Liver (tissue), 9 donors: ENCODE data around the gene ASIC3. TPM values are rescaled to one million over a fixed set of nuclear protein-coding genes. Genes with fewer than 3 reads are reported as not detected.

Source experiments
- DNase-seq: peaks from one replicate; pipeline ENCODE4 v3.0.0-alpha.2; 2017; ENCODE audit warnings: low spot score
- H3K27ac ChIP-seq, 2 donors: one replicate each; pipeline ENCODE4 v1.7.0; 2013; ENCODE audit warnings: inconsistent platforms in 2 of 2, low read length in 2 of 2, control low read depth in 1 of 2, low read depth in 1 of 2, mild to moderate bottlenecking in 1 of 2
- H3K27me3 ChIP-seq, 4 donors: one replicate each; pipeline versions ENCODE4 v1.6.1 to v1.7.0; 2013; ENCODE audit warnings: low read length in 3 of 4, inconsistent platforms in 1 of 4, mild to moderate bottlenecking in 1 of 4, moderate library complexity in 1 of 4; ENCODE audit not compliant: control insufficient read depth in 4 of 4, insufficient read depth in 4 of 4
- H3K36me3 ChIP-seq, 4 donors: one replicate each; pipeline versions ENCODE4 v1.6.1 to v1.7.0; 2013; ENCODE audit warnings: low read length in 3 of 4, mild to moderate bottlenecking in 3 of 4, low read depth in 1 of 4, moderate library complexity in 1 of 4; ENCODE audit not compliant: control insufficient read depth in 4 of 4, insufficient read depth in 3 of 4
- H3K4me1 ChIP-seq, 4 donors: one replicate each; pipeline versions ENCODE4 v1.6.1 to v1.7.0; 2013; ENCODE audit warnings: low read length in 3 of 4, mild to moderate bottlenecking in 3 of 4, moderate library complexity in 1 of 4; ENCODE audit not compliant: control insufficient read depth in 4 of 4, insufficient read depth in 4 of 4
- H3K4me3 ChIP-seq, 3 donors: one replicate each; pipeline versions ENCODE4 v1.6.1 to v1.7.0; 2013; ENCODE audit warnings: low read length in 3 of 3, control low read depth in 1 of 3, low read depth in 1 of 3, mild to moderate bottlenecking in 1 of 3
- H3K9ac ChIP-seq, 2 donors: one replicate each; pipeline ENCODE4 v1.7.0; 2013; ENCODE audit warnings: low read length in 2 of 2, mild to moderate bottlenecking in 2 of 2, moderate library complexity in 2 of 2, control low read depth in 1 of 2, low read depth in 1 of 2
- H3K9me3 ChIP-seq, 4 donors: one replicate each; pipeline versions ENCODE4 v1.6.1 to v1.7.0; 2013; ENCODE audit warnings: low read length in 3 of 4; ENCODE audit not compliant: control insufficient read depth in 4 of 4
- ATF3 ChIP-seq: IDR thresholded peaks from 2 replicates; pipeline ENCODE4 v1.6.1; 2016; ENCODE audit warnings: antibody characterized with exemption
- CTCF ChIP-seq: fragments of 150-350 bp; IDR thresholded peaks from 2 replicates; pipeline ENCODE4 v1.5.1; 2017; ENCODE audit warnings: improper control_type of control experiment, low read depth, low read length; ENCODE audit not compliant: missing input control
- EGR1 ChIP-seq, 2 donors: IDR thresholded peaks; 2 replicates each; pipeline ENCODE4 v1.6.1; 2016 to 2018; ENCODE audit warnings: antibody characterized with exemption in 2 of 2, low read depth in 2 of 2
- FOXA1 ChIP-seq: IDR thresholded peaks from 2 replicates; pipeline ENCODE4 v1.6.1; 2016; ENCODE audit warnings: antibody characterized with exemption
- FOXA2 ChIP-seq: IDR thresholded peaks from 2 replicates; pipeline ENCODE4 v1.6.1; 2016; ENCODE audit warnings: antibody characterized with exemption
- GABPA ChIP-seq, 2 donors: IDR thresholded peaks in 1 of 2; conservative IDR thresholded peaks in 1 of 2; 2 replicates each; pipeline ENCODE4 v1.6.1; 2016; ENCODE audit warnings: antibody characterized with exemption in 2 of 2, mild to moderate bottlenecking in 1 of 2, moderate library complexity in 1 of 2
- HNF4A ChIP-seq, 2 donors: conservative IDR thresholded peaks; 2 replicates each; pipeline ENCODE4 v1.6.1; 2016; ENCODE audit warnings: antibody characterized with exemption in 2 of 2, mild to moderate bottlenecking in 2 of 2
- HNF4G ChIP-seq: IDR thresholded peaks from 2 replicates; pipeline ENCODE4 v1.6.1; 2016; ENCODE audit warnings: antibody characterized with exemption
- JUND ChIP-seq, 2 donors: IDR thresholded peaks; 2 replicates each; pipeline ENCODE4 v1.6.1; 2016; ENCODE audit warnings: antibody characterized with exemption in 2 of 2
- MAX ChIP-seq: IDR thresholded peaks from 2 replicates; pipeline ENCODE4 v1.6.1; 2016; ENCODE audit warnings: antibody characterized with exemption
- NR2F2 ChIP-seq: IDR thresholded peaks from 2 replicates; pipeline ENCODE4 v1.6.1; 2016; ENCODE audit warnings: antibody characterized with exemption
- RAD21 ChIP-seq, 2 donors: IDR thresholded peaks; 2 replicates each; pipeline ENCODE4 v1.6.1; 2016; ENCODE audit warnings: antibody characterized with exemption in 2 of 2, mild to moderate bottlenecking in 2 of 2
- REST ChIP-seq: IDR thresholded peaks from 2 replicates; pipeline ENCODE4 v1.6.1; 2016; ENCODE audit warnings: antibody characterized with exemption, mild to moderate bottlenecking
- RXRA ChIP-seq, 2 donors: IDR thresholded peaks; 2 replicates each; pipeline ENCODE4 v1.6.1; 2017 to 2018; ENCODE audit warnings: antibody characterized with exemption in 2 of 2, mild to moderate bottlenecking in 1 of 2
- SP1 ChIP-seq: IDR thresholded peaks from 2 replicates; pipeline ENCODE4 v1.6.1; 2018; ENCODE audit warnings: antibody characterized with exemption, mild to moderate bottlenecking
- TAF1 ChIP-seq: conservative IDR thresholded peaks from 2 replicates; pipeline ENCODE4 v1.6.1; 2016; ENCODE audit warnings: antibody characterized with exemption, mild to moderate bottlenecking
- YY1 ChIP-seq: IDR thresholded peaks from 2 replicates; pipeline ENCODE4 v1.6.1; 2016; ENCODE audit warnings: antibody characterized with exemption, mild to moderate bottlenecking
- ZBTB33 ChIP-seq: IDR thresholded peaks from 2 replicates; pipeline ENCODE4 v1.6.1; 2016; ENCODE audit warnings: antibody characterized with exemption
- WGBS: extraction: QIAGEN DNeasy Blood & Tissue Kit; methylation state at CpG from one replicate; pipeline ENCODE4 v1.1.7; 2013; 5-methylcytosine and 5-hydroxymethylcytosine counted together
- polyA plus RNA-seq, 2 donors: library from polyadenylated mRNA; stranded (reverse) in 1 of 2; unstranded in 1 of 2; fragments of 200-250 nt in 1 of 2; fragments of >200 nt in 1 of 2; fragmentation: Nextera tagmentation in 1 of 2; extraction: Ambion mirVana in 1 of 2; gene quantifications; one replicate each; pipeline versions ENCODE4 v1.2.1 to v1.2.3, GENCODE V29; 2013 to 2015
- total RNA-seq, 2 donors: library from RNA; depleted of rRNA; stranded (reverse); fragments of >200 nt; gene quantifications; one replicate each; pipeline ENCODE4 v1.2.3, GENCODE V29; 2014
- donor health status: healthy.
- donor health status: healthy.
- donor health status: healthy.
- donor health status: healthy.
- donor health status: healthy.

The ASIC3 gene
- total and polyA plus RNA-seq, 4 donors, result 0.05 to 1.0 (median 0.39) TPM

- Histone ChIP-seq H3K9ac (peak overlapping the region; percentile 42 to 55), H3K4me3 (peak overlapping the region; percentile 18 to 79 (median 54)), H3K27ac (peak overlapping the region; percentile 83 to 89), H3K27me3 (no peaks in the 10 kb centered on the region), H3K36me3 (no peaks in the 10 kb centered on the region), H3K9me3 (no peaks in the 10 kb centered on the region), H3K4me1 (peaks cover 17 to 51% (median 40%) of the 10 kb centered on the region in 4 donors)
- peak; percentile 96 for DNase-seq
- TF ChIP-seq CTCF (no peak), REST (peak; percentile 89), TAF1 (peak; percentile 58), ZBTB33 (peak; percentile 91), YY1 (peak; percentile 98), SP1 (peak; percentile 97), MAX (no peak), GABPA (IDR thresholded peaks at IDR 0.05 in 1 of 2, conservative IDR thresholded peaks at IDR 0.05 in 1 of 2) (peak in 1 of 2 donors; percentile 91), FOXA1 (peak; percentile 29), RAD21 (IDR thresholded peaks at IDR 0.05) (peak in 1 of 2 donors; percentile 53), HNF4A (conservative IDR thresholded peaks at IDR 0.05) (peak; percentile 69 to 77), FOXA2 (no peak), JUND (IDR thresholded peaks at IDR 0.05) (peak; percentile 56 to 81), HNF4G (peak; percentile 33), ATF3 (peak; percentile 71), NR2F2 (peak; percentile 79), RXRA (IDR thresholded peaks at IDR 0.05) (peak; percentile 76 to 90), EGR1 (IDR thresholded peaks at IDR 0.05; ENCODE audit: low read depth in 2 of 2) (peak; percentile 49 to 71)
- WGBS, result under 1% methylated on average over 46 of the region's 46 CpGs
These were observed 9.9 kb downstream of the ASIC3 start for GRCh38 chr7:151057989-151058780.
